NT2/D1 (cell line): ENCODE measurements around the gene MAP2K7.

Experiments used
- SUZ12 ChIP-seq: IDR thresholded peaks from 2 replicates; pipeline ENCODE4 v1.6.1; 2011; ENCODE audit not compliant: insufficient read length, insufficient read depth; ENCODE audit errors: extremely low read depth
- YY1 ChIP-seq: IDR thresholded peaks from 2 replicates; pipeline ENCODE4 v1.6.1; 2011; ENCODE audit not compliant: insufficient read length, insufficient read depth
- ZNF274 ChIP-seq: IDR thresholded peaks from 2 replicates; pipeline ENCODE4 v1.6.1; 2011; ENCODE audit warnings: mild to moderate bottlenecking, low read depth, low read length

GRCh38 chr19:7921967-7922835, 18.5 kb downstream of the MAP2K7 start:
- TF ChIP-seq SUZ12 (no peak), ZNF274 (no peak), YY1 (no peak)
